Measurements from ENCODE around the gene MRPL10.

GRCh38 chr17:47879776-47880454 lies 48.6 kb upstream of the MRPL10 start:
- TF ChIP-seq POLR2A (IDR thresholded peaks at IDR 0.05), result no peak
- TF ChIP-seq CTCF (IDR thresholded peaks at IDR 0.05), result no peak
